K562 (cell line): ENCODE measurements around the gene MPC1. TPM values are rescaled to one million over a fixed set of nuclear protein-coding genes. Genes with fewer than 3 reads are reported as not detected.

Experiments used
- ATAC-seq: fragments of 200-7000 bp; cut with Tn5 transposase; 3 replicates; pipeline ENCODE4 v1.9.1; 2020; ENCODE audit warnings: moderate library complexity
- BruUV-seq: library from RNA; stranded (reverse); fragments of 400-500 nt; replicated peaks from 2 replicates; lab custom pipeline; 2021; lab: Mats Ljungman, UMichigan
- CTCF ChIA-PET: fragments of 300-600 bp; formaldehyde crosslinking; extraction: SDS; loops from one replicate; lab custom pipeline; 2021; ENCODE audit warnings: low intra/inter-chr PET ratio; lab: Yijun Ruan, JAX
- POLR2A ChIA-PET: fragments of 300-600, 350-650 bp; sonication (Branson Sonifier 250); formaldehyde crosslinking; extraction: SDS; loops from one replicate; lab custom pipeline; 2021; ENCODE audit warnings: antibody characterized with exemption, inconsistent platforms; lab: Yijun Ruan, JAX
- DNase-seq, 4 experiments: peaks; one replicate each; pipeline versions ENCODE4 v3.0.0 to v3.0.0-alpha.2; 2011 to 2018; ENCODE audit warnings: low spot score in 3 of 4, mixed read lengths in 3 of 4; ENCODE audit errors: extremely low read depth in 1 of 4
- FAIRE-seq: peaks from 2 replicates; lab custom pipeline; 2011; peaks lifted over from hg19 to GRCh38; lab: Jason Lieb, UNC
- H2AFZ ChIP-seq: 2 replicates; pipeline ENCODE4 v1.6.0; 2011; ENCODE audit warnings: low read depth, low read length, control low read depth, inconsistent platforms
- H3K27ac ChIP-seq: fragments of 200-600 bp; 3 replicates; pipeline ENCODE4 v1.8.0; 2011; ENCODE audit warnings: low read depth, mild to moderate bottlenecking, control low read depth, inconsistent platforms, low read length, moderate library complexity, mixed read lengths; ENCODE audit errors: extremely low read depth
- H3K27me3 ChIP-seq, 2 experiments: fragments of 300-600 bp in 1 of 2; 2 replicates in 1 of 2; 3 replicates in 1 of 2; pipeline versions ENCODE4 v1.6.0 to v1.8.0; 2011; ENCODE audit warnings: inconsistent platforms in 2 of 2, low read length in 2 of 2, mild to moderate bottlenecking in 1 of 2, mixed read lengths in 1 of 2, moderate library complexity in 1 of 2; ENCODE audit not compliant: control insufficient read depth in 2 of 2, insufficient read depth in 2 of 2
- H3K36me3 ChIP-seq: fragments of 300-600 bp; 3 replicates; pipeline ENCODE4 v1.8.0; 2011; ENCODE audit warnings: mild to moderate bottlenecking, low read length, inconsistent platforms; ENCODE audit not compliant: control insufficient read depth, insufficient read depth
- H3K4me1 ChIP-seq, 2 experiments: fragments of 200-600 bp in 1 of 2; replicated peaks in 1 of 2; 2 replicates in 1 of 2; 3 replicates in 1 of 2; pipeline versions ENCODE4 v1.5.1 to v1.8.0; 2011; ENCODE audit warnings: inconsistent platforms in 2 of 2, low read length in 2 of 2, mild to moderate bottlenecking in 1 of 2, mixed read lengths in 1 of 2, moderate library complexity in 1 of 2; ENCODE audit not compliant: control insufficient read depth in 2 of 2, insufficient read depth in 2 of 2
- H3K4me2 ChIP-seq: 2 replicates; pipeline ENCODE4 v1.6.1; 2011; ENCODE audit warnings: low read length, control low read depth, inconsistent platforms, mixed read lengths; ENCODE audit not compliant: insufficient read depth
- H3K4me3 ChIP-seq: fragments of 200-600 bp; sonication (generic), shearing (Covaris generic); 2 replicates; pipeline ENCODE4 v1.5.1; 2016; ENCODE audit warnings: control low read depth, inconsistent platforms
- H3K79me2 ChIP-seq: fragments of 200-600 bp; 3 replicates; pipeline ENCODE4 v1.8.0; 2011; ENCODE audit warnings: low read length, inconsistent platforms; ENCODE audit not compliant: control insufficient read depth, insufficient read depth
- H3K9ac ChIP-seq, 2 experiments: 2 replicates each; pipeline versions ENCODE4 v1.6.0 to v1.6.1; 2011; ENCODE audit warnings: low read depth in 2 of 2, low read length in 2 of 2, control low read depth in 1 of 2, inconsistent platforms in 1 of 2, mild to moderate bottlenecking in 1 of 2, mixed read lengths in 1 of 2; ENCODE audit not compliant: insufficient read depth in 1 of 2
- H3K9me1 ChIP-seq: one replicate; pipeline ENCODE4 v1.6.0; 2011; ENCODE audit warnings: inconsistent platforms, mild to moderate bottlenecking, low read length, moderate library complexity; ENCODE audit not compliant: control insufficient read depth, insufficient read depth
- H3K9me3 ChIP-seq: replicated peaks from 2 replicates; pipeline ENCODE4 v1.5.1; 2011; ENCODE audit warnings: low read depth, low read length, inconsistent platforms; ENCODE audit not compliant: control insufficient read depth, insufficient read depth
- H4K20me1 ChIP-seq: replicated peaks from 2 replicates; pipeline ENCODE4 v1.6.1; 2011; ENCODE audit warnings: low read length, inconsistent platforms, mixed read lengths; ENCODE audit not compliant: control insufficient read depth, insufficient read depth
- BCL6 ChIP-seq: fragments of 250-450 bp; sonication (Bioruptor Pico); IDR thresholded peaks from 2 replicates; pipeline ENCODE4 v1.4.0; 2020
- CTBP1 ChIP-seq: fragments of 450-650 bp; IDR thresholded peaks from 2 replicates; pipeline ENCODE4 v1.6.1; 2016; ENCODE audit warnings: borderline replicate concordance
- FOXJ3 ChIP-seq: sonication (generic); formaldehyde crosslinking; IDR thresholded peaks from 2 replicates; pipeline ENCODE4 v1.4.0; 2020; ENCODE audit warnings: mild to moderate bottlenecking, missing genetic modification reagents
- GATAD2B ChIP-seq: fragments of 450-650 bp; IDR thresholded peaks from 2 replicates; pipeline ENCODE4 v1.6.1; 2017; ENCODE audit warnings: mild to moderate bottlenecking, borderline replicate concordance
- GTF2E2 ChIP-seq: fragments of 200-800 bp; sonication (Bioruptor generic); IDR thresholded peaks from 2 replicates; pipeline ENCODE4 v1.6.1; 2016; ENCODE audit warnings: missing genetic modification characterization, missing compliant biosample characterization
- PYGO2 ChIP-seq: fragments of 450-650 bp; IDR thresholded peaks from 2 replicates; pipeline ENCODE4 v1.6.1; 2016; ENCODE audit warnings: mild to moderate bottlenecking, missing genetic modification characterization, moderate library complexity, missing compliant biosample characterization
- ZNF133 ChIP-seq: fragments of 250-450 bp; sonication (Bioruptor Pico); IDR thresholded peaks from 2 replicates; pipeline ENCODE4 v1.4.0; 2020; ENCODE audit warnings: mild to moderate bottlenecking
- ZNF77 ChIP-seq: fragments of 250-450 bp; sonication (Bioruptor Pico); IDR thresholded peaks from 2 replicates; pipeline ENCODE4 v1.5.0; 2020
- WGBS: fragments of 100-300 bp; shearing (Covaris generic); methylation state at CpG from one replicate; pipeline ENCODE4 v1.1.6; 2016; ENCODE audit warnings: low coverage, mixed read lengths; ENCODE audit not compliant: insufficient coverage; ENCODE audit errors: missing lambda C conversion rate; 5-methylcytosine and 5-hydroxymethylcytosine counted together
- in situ Hi-C: fragments of 300-500 bp; cut with MboI; formaldehyde crosslinking; loops from 4 replicates; pipeline ENCODE4 v1.15.0; 2018; ENCODE audit warnings: inconsistent platforms, mixed read lengths
- intact Hi-C: fragments of 100-400 bp; cut with micrococcal nuclease; formaldehyde crosslinking; loops from 2 replicates; pipeline ENCODE4 v1.14.2; 2022
- polyA plus RNA-seq, 8 experiments: library from polyadenylated mRNA; depleted of rRNA in 4 of 8; stranded (reverse) in 5 of 8; unstranded in 3 of 8; fragments of >200 nt; fragmentation: Nextera tagmentation in 2 of 8; fragmentation: Illumina TruSeq in 1 of 8; extraction: Ambion mirVana in 2 of 8; extraction: Trizol in 1 of 8; gene quantifications; 2 replicates each; pipeline versions ENCODE4 v1.2.1 to v1.2.3, GENCODE V29; 2011 to 2014; ENCODE audit warnings: inconsistent platforms in 1 of 8, missing spikeins in 1 of 8
- total RNA-seq, 7 experiments: library from RNA; depleted of rRNA in 6 of 7; stranded (reverse); fragments of >200 nt in 6 of 7; fragmentation: Illumina TruSeq in 2 of 7; extraction: Trizol in 2 of 7; gene quantifications; 2 replicates each; pipeline versions ENCODE4 v1.2.1 to v1.2.3, GENCODE V29; 2011 to 2021; ENCODE audit warnings: low replicate concordance in 1 of 7
- TF ChIP-seq, protein P1 (sequence below): sonication (generic); formaldehyde crosslinking; IDR thresholded peaks from 2 replicates; pipeline ENCODE4 v1.8.1; 2023; ENCODE audit warnings: mild to moderate bottlenecking, missing genetic modification reagents
- TF ChIP-seq, protein P2 (sequence below): fragments of 250-450 bp; sonication (Bioruptor Pico); IDR thresholded peaks from 2 replicates; pipeline ENCODE4 v1.5.0; 2021; ENCODE audit warnings: mild to moderate bottlenecking, borderline replicate concordance

MPC1 gene
- total and polyA plus RNA-seq, 9 of the 15 experiments (the other 6 are each of a cell fraction or from before 2014, with no cell fraction given) = 78.6 to 185 (median 138) TPM

- FAIRE-seq (no peak), ATAC-seq (no peak), DNase-seq (no peak)
- no peaks in the 10 kb centered on the region for H3K79me2 ChIP-seq
- H3K9me3 ChIP-seq = no peaks in the 10 kb centered on the region
- no TSS peak for BruUV-seq
- no peak overlapping the region for H3K9ac ChIP-seq
- CTCF ChIA-PET = no interaction called here
- TF ChIP-seq BCL6 (CRISPR knock-in tag) (no peak), ZNF133 (CRISPR knock-in tag) (no peak)
- H4K20me1 ChIP-seq = no peaks in the 10 kb centered on the region
- no peaks in the 10 kb centered on the region for H3K36me3 ChIP-seq
- no peak overlapping the region for H3K27ac ChIP-seq
- POLR2A ChIA-PET = interaction anchor here (1.3 kb wide), 1 partner anchor 12 kb away, joined by 6 read pairs; no protein-coding TSS in a partner anchor
- WGBS = 11% methylated on average over 6 of the region's 6 CpGs
- no peak overlapping the region for H3K4me2 ChIP-seq
- intact Hi-C loops = no loop called here
- no peak overlapping the region for H2AFZ ChIP-seq
- H3K4me1 ChIP-seq = peaks cover 0 to 7% of the 10 kb centered on the region in 2 experiments; a peak in 1 of 5 replicates
- peaks cover 43 to 87% of the 10 kb centered on the region in 2 experiments for H3K27me3 ChIP-seq
- H3K4me3 ChIP-seq = no peak overlapping the region
- in situ Hi-C loops = no loop called here
- no peaks in the 10 kb centered on the region for H3K9me1 ChIP-seq
Measured at GRCh38 chr6:166395351-166395750, 12.6 kb upstream of the MPC1 start.

DNA sequence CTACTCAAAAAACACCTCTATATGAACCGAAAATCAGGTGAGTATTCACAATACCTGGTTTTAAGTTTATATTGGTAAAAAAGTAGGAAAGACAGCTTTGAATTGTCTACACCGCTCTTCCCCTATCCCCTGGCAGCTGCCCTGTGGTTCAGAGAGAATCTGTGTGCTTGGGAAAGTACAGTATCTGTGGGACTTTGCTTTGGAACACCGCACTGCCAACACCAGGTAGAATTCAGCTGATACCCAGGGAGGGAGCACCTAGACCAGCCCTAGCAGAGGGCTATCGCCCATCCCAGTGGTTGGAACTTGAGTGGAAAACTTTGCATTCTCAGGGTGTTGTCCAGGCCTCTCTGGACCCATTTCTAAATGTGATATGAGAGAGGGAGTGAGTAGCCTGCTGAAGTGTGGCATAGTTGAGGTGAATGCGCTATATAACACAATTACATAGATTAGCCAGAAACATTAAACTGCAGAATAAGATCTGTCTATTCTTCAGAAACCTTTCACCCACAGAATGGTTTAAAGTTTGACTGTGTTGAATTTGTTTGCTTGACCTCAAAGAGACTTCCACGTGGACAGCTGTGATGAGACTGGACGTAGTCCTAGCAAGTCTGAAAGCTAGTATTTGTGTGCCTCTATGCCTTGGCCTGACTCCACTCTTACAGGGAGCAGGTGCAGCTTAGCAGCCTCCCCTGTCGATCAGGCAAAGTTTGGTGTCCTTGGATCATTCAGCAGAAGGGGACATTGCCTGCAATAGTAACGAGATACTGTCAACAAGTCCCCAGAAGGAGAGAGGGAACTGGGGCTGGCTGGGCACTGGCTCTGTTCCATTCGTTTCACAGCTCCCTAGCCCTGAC is 11.5 kb upstream of the MPC1 start:
- H3K79me2 ChIP-seq = no peaks in the 10 kb centered on the region
- no peak for TF ChIP-seq GATAD2B
- TF ChIP-seq, protein P1, sequence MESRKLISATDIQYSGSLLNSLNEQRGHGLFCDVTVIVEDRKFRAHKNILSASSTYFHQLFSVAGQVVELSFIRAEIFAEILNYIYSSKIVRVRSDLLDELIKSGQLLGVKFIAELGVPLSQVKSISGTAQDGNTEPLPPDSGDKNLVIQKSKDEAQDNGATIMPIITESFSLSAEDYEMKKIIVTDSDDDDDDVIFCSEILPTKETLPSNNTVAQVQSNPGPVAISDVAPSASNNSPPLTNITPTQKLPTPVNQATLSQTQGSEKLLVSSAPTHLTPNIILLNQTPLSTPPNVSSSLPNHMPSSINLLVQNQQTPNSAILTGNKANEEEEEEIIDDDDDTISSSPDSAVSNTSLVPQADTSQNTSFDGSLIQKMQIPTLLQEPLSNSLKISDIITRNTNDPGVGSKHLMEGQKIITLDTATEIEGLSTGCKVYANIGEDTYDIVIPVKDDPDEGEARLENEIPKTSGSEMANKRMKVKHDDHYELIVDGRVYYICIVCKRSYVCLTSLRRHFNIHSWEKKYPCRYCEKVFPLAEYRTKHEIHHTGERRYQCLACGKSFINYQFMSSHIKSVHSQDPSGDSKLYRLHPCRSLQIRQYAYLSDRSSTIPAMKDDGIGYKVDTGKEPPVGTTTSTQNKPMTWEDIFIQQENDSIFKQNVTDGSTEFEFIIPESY (CRISPR knock-in tag) = no peak
- TF ChIP-seq, protein P2, sequence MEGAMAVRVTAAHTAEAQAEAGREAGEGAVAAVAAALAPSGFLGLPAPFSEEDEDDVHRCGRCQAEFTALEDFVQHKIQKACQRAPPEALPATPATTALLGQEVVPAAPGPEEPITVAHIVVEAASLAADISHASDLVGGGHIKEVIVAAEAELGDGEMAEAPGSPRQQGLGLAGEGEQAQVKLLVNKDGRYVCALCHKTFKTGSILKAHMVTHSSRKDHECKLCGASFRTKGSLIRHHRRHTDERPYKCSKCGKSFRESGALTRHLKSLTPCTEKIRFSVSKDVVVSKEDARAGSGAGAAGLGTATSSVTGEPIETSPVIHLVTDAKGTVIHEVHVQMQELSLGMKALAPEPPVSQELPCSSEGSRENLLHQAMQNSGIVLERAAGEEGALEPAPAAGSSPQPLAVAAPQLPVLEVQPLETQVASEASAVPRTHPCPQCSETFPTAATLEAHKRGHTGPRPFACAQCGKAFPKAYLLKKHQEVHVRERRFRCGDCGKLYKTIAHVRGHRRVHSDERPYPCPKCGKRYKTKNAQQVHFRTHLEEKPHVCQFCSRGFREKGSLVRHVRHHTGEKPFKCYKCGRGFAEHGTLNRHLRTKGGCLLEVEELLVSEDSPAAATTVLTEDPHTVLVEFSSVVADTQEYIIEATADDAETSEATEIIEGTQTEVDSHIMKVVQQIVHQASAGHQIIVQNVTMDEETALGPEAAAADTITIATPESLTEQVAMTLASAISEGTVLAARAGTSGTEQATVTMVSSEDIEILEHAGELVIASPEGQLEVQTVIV (CRISPR knock-in tag) = no peak
- TF ChIP-seq CTBP1 = no peak
- TF ChIP-seq PYGO2 (tag) = no peak
- TF ChIP-seq FOXJ3 = no peak
- no peak for TF ChIP-seq ZNF77 (CRISPR knock-in tag)
- no peak for TF ChIP-seq GTF2E2 (tag)
- CTCF ChIA-PET = no interaction called here
- 4% methylated on average over 10 of the region's 10 CpGs for WGBS
- H3K4me2 ChIP-seq = no peak overlapping the region
- no peak overlapping the region for H3K4me3 ChIP-seq
- peaks cover 0 to 7% of the 10 kb centered on the region in 2 experiments; a peak in 1 of 5 replicates for H3K4me1 ChIP-seq
- DNase-seq = no peak
- no TSS peak for BruUV-seq
- H3K27ac ChIP-seq = no peak overlapping the region
- POLR2A ChIA-PET = interaction anchor here (0.6 to 1.3 kb wide), 4 partner anchors 11 to 367 kb away, joined by 3 to 6 read pairs (median 4); no protein-coding TSS in a partner anchor
- intact Hi-C loops (no loop called here), in situ Hi-C loops (no loop called here)
- no peaks in the 10 kb centered on the region for H4K20me1 ChIP-seq
- no peak for FAIRE-seq
- H3K9ac ChIP-seq = no peak overlapping the region
- no peak overlapping the region for H2AFZ ChIP-seq
- peak; percentile 17; the same call in 1 of the 3 replicates for ATAC-seq
- H3K9me1 ChIP-seq = no peaks in the 10 kb centered on the region
- H3K36me3 ChIP-seq = no peaks in the 10 kb centered on the region
- no peaks in the 10 kb centered on the region for H3K9me3 ChIP-seq
- H3K27me3 ChIP-seq = peaks cover 47 to 80% of the 10 kb centered on the region in 2 experiments
